ENCODE results near the gene ZNF366.

DNA sequence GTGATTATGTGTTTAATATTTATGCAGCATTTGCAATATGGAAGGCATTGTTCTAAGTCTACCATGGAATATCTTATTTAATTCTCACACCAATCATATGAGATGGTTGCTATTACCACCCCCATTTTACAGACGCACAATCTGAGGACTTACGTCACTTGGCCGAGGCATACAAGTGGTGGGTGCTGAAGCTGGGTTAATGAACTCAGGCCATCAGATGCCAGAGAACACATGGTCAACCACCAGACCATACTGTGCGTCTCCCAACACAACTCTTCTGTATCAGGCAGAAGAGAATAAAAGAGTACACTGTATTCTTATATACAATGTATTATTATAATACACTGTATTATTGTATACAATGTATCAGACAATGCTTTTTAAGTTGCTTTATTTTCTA lies 59.5 kb downstream of the ZNF366 start:
- TF ChIP-seq CTBP1 (IDR thresholded peaks at IDR 0.05; ENCODE audit: borderline replicate concordance) (no peak), ELF4 (IDR thresholded peaks at IDR 0.05) (no peak), BHLHE40 (IDR thresholded peaks at IDR 0.05; ENCODE audit: borderline replicate concordance) (no peak), SP1 (IDR thresholded peaks at IDR 0.05) (no peak), LEF1 (IDR thresholded peaks at IDR 0.05; ENCODE audit: borderline replicate concordance) (no peak), ARNT (IDR thresholded peaks at IDR 0.05) (no peak), SUZ12 (IDR thresholded peaks at IDR 0.05) (no peak), ZNF384 (IDR thresholded peaks at IDR 0.05) (no peak), FOXK2 (IDR thresholded peaks at IDR 0.05) (no peak), HDGF (IDR thresholded peaks at IDR 0.05; ENCODE audit: borderline replicate concordance) (no peak), PKNOX1 (IDR thresholded peaks at IDR 0.05) (no peak)

Data from HEK293T (cell line).